GM18505 (cell line): ENCODE results near the gene FHL2.
"Not testable (repeated sequence)": the region's sequence is repeated elsewhere in the genome, so short reads cannot be mapped to it uniquely, and the experiment has no call there.

Experiments used
- ATAC-seq: cut with Tn5 transposase; IDR thresholded peaks from one replicate; pipeline ENCODE4 v1.9.1; 2021; ENCODE audit not compliant: unreplicated experiment
- POLR2A ChIP-seq: IDR thresholded peaks from 4 replicates; pipeline ENCODE4 v1.6.1; 2011; ENCODE audit warnings: borderline replicate concordance; ENCODE audit not compliant: insufficient read depth, insufficient read length; ENCODE audit errors: extremely low read depth

Gene FHL2

DNA sequence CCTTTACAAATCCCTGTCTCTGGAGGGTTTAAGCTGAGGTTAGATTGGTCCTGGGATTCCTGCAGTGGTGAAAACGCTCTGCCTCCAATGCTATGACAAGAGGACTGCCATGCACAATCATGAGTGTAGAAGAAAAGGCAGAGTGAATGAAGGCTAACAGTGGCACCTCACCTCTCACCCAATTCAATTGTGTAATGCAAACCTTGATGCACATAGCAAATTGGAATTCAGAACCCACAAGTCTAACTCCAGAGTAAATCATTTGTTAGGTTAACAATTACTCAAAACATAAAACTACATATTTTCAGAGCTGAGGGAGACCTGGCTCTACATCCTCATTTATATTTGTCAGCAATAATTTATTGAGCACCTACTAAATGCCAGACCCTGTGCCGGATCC lies 71.2 kb downstream of the FHL2 start:
- TF ChIP-seq POLR2A, result no peak
- ATAC-seq, result no peak

- ATAC-seq, result not testable (repeated sequence)
These were observed 71.6 kb downstream of the FHL2 start for GRCh38 chr2:105327271-105327670.

DNA sequence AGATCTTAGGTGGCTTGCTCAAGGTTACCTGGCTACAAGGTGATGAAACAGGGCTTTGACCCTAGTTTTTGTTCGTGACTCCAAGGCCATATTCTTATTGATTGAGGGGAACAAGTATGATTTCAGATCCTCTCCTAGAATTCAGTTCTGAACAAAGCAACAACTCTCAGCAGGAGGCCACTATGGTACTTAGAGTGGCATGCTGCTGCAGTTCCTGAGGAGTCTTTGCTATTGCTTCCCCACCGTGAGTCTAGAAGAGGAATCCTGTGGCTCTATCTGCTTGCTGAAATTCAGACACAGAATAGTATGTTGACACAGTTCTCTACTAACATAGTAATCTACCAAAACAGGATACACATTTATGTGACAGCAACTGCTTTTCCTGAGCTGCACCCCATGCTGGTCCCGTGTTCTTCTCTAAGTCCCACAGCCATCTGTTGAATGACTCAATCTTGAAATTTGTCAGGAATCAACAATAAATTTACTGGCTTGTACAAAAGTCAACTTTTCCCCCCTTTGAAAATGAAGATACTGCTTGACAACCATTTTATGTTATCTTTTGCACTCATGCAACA lies 73.4 kb downstream of the FHL2 start:
- no peak for TF ChIP-seq POLR2A
- no peak for ATAC-seq

- no peak for ATAC-seq
- no peak for TF ChIP-seq POLR2A
These were observed 74.1 kb downstream of the FHL2 start for GRCh38 chr2:105324732-105325131.

DNA sequence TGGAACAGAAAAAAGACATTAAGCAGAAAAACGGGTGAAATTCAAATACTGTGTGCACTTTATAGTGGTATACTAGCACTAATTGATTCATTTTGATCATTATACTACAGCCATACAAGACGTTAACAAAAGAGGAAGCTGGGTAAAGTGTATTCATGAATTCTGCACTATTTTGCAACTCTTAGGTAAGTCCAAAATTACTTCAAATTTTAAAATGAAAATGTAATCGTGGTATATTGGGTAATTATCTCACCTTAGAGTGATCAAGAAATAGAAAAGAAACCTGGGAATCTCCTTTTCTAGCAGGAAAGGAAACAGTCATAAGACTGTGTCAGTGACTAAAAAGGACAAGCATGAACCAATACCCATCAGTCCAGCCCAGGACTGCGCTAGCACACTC lies 74.8 kb downstream of the FHL2 start:
- no peak for ATAC-seq

GRCh38 chr2:105323111-105323510 lies 75.7 kb downstream of the FHL2 start:
- no peak for TF ChIP-seq POLR2A
- ATAC-seq, result no peak

More for the DNA sequence above, 74.8 kb downstream of the FHL2 start:
- no peak for TF ChIP-seq POLR2A

DNA sequence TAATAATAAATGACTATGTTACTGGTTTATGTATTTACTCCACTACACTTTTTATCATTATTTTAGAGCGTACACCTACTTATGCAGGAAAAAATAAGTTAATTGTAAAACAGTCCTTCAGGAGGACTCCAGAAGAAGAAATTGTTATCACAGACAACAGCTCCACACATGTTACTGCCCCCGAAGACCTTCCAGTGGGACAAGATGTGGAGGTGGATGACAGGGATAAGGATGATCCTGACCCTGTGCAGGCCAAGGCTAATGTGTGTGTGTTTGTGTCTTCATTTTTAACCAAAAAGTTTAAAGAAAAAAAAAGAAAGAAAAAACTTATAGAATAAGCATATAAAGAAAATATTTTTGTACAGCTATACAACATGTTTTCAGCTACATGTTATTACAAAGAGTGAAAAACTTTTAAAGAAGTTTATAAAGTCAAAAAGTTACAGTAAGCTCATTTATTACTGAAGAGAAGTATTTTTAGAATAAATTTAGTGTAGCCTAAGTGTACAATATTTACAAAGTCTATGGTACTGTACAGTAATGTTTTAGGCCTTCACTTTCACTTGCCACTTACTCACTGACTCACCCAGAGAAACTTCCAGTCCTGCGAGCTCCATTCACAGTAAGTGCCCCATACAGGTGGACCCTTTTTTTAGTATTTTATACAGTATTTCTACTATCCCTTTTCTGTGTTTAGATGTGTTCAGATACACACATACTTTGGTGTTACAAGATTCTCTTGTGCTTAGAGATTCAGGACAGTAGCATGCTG lies 76.8 kb downstream of the FHL2 start:
- TF ChIP-seq POLR2A, result no peak
- no peak for ATAC-seq

DNA sequence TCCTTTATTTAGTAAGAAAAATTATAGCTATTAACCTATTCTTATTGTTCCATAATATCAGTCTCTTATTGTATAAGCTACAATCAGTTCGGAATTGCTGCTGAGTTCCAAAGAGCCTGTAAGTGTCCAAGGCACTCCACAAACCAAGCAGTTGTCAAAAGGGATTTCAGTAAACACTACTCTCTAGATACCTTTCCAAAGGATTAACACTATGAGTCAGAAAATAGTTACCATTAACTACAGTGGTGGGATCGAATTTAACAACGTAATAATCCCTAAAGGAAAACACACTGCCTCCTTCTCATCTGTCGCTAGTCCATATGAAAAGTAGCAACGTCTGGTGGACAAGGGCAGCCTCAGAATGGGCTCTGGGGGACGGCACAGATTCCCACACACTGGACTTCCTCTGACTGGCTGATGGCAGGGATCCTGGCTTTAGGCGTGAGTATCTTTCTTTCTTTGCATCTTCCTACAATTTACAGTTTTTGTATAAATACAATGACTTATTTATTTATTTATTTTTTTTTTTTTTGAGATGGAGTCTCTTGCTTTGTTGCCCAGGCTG lies 78.1 kb downstream of the FHL2 start:
- no peak for TF ChIP-seq POLR2A
- ATAC-seq, result no peak

GRCh38 chr2:105317937-105318336 lies 80.9 kb downstream of the FHL2 start:
- no peak for TF ChIP-seq POLR2A
- ATAC-seq, result no peak

GRCh38 chr2:105315314-105315713 lies 83.5 kb downstream of the FHL2 start:
- peak; percentile 51 for ATAC-seq
- no peak for TF ChIP-seq POLR2A

DNA sequence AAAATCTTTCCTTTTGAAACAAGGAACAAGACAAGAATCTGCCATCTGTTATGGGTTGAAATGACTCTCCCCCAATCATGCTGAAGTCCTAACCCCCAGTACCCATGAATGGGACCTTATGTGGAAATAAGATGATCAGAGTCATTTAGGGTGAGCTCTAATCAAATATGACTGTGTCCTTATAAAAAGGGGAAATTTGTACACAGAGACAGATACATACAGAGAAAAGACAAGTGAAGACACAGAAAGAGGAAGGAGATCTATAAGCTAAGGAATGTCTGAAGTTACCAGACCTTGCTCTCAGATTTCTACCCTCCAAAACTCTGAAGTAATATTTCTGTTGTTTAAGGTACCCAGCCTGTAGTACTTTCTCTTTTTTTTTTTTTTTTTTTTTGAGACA lies 85.0 kb downstream of the FHL2 start:
- no peak for TF ChIP-seq POLR2A
- ATAC-seq, result no peak
